ENCODE measurements around the gene GMPR.

Gene GMPR

GRCh38 chr6:16296061-16296670, 57.8 kb downstream of the GMPR start:
- no peak for DNase-seq (ENCODE audit: low read depth in 2 of 3, low spot score in 2 of 3)

GRCh38 chr6:16299861-16300260, 61.5 kb downstream of the GMPR start:
- DNase-seq (ENCODE audit: low read depth in 2 of 3, low spot score in 2 of 3), result no peak

GRCh38 chr6:16301511-16301910, 63.1 kb downstream of the GMPR start:
- no peak for DNase-seq (ENCODE audit: low read depth in 2 of 3, low spot score in 2 of 3)

- no peak for DNase-seq (ENCODE audit: low read depth in 2 of 3, low spot score in 2 of 3)
Observed at GRCh38 chr6:16302721-16303552, 64.5 kb downstream of the GMPR start.

- DNase-seq (ENCODE audit: low read depth in 2 of 3, low spot score in 2 of 3), result no peak
Observed at GRCh38 chr6:16305246-16305725, 66.9 kb downstream of the GMPR start.

- no peak for DNase-seq (ENCODE audit: low read depth in 2 of 3, low spot score in 2 of 3)
Observed at GRCh38 chr6:16305788-16306187, 67.4 kb downstream of the GMPR start.

- no peak for DNase-seq (ENCODE audit: low read depth in 2 of 3, low spot score in 2 of 3)
Observed at GRCh38 chr6:16306334-16306733, 67.9 kb downstream of the GMPR start.

GRCh38 chr6:16311763-16312162, 73.4 kb downstream of the GMPR start:
- DNase-seq (ENCODE audit: low read depth in 2 of 3, low spot score in 2 of 3), result no peak

GRCh38 chr6:16313732-16314131, 75.3 kb downstream of the GMPR start:
- no peak for DNase-seq (ENCODE audit: low read depth in 2 of 3, low spot score in 2 of 3)

GRCh38 chr6:16314296-16314695, 75.9 kb downstream of the GMPR start:
- no peak for DNase-seq (ENCODE audit: low read depth in 2 of 3, low spot score in 2 of 3)

- DNase-seq (ENCODE audit: low read depth in 2 of 3, low spot score in 2 of 3), result no peak
Observed at GRCh38 chr6:16316741-16317251, 78.4 kb downstream of the GMPR start.

GRCh38 chr6:16318538-16318937, 80.2 kb downstream of the GMPR start:
- no peak for DNase-seq (ENCODE audit: low read depth in 2 of 3, low spot score in 2 of 3)

GRCh38 chr6:16318953-16319720, 80.8 kb downstream of the GMPR start:
- no peak for DNase-seq (ENCODE audit: low read depth in 2 of 3, low spot score in 2 of 3)

GRCh38 chr6:16319813-16320532, 81.6 kb downstream of the GMPR start:
- peak; percentile 39 to 41 (median 40) for DNase-seq (ENCODE audit: low read depth in 2 of 3, low spot score in 2 of 3)

GRCh38 chr6:16320533-16321340, 82.3 kb downstream of the GMPR start:
- DNase-seq (ENCODE audit: low read depth in 2 of 3, low spot score in 2 of 3), result no peak

GRCh38 chr6:16321341-16321710, 82.9 kb downstream of the GMPR start:
- DNase-seq (ENCODE audit: low read depth in 2 of 3, low spot score in 2 of 3), result no peak

- DNase-seq (ENCODE audit: low read depth in 2 of 3, low spot score in 2 of 3), result no peak
Observed at GRCh38 chr6:16321826-16322225, 83.4 kb downstream of the GMPR start.

GRCh38 chr6:16322666-16323312, 84.4 kb downstream of the GMPR start:
- peak in 1 of 3 experiments; percentile 39 for DNase-seq (ENCODE audit: low read depth in 2 of 3, low spot score in 2 of 3)

- no peak for DNase-seq (ENCODE audit: low read depth in 2 of 3, low spot score in 2 of 3)
Observed at GRCh38 chr6:16324184-16324583, 85.8 kb downstream of the GMPR start.
